ENCODE measurements around the gene NTM.

NTM gene

DNA sequence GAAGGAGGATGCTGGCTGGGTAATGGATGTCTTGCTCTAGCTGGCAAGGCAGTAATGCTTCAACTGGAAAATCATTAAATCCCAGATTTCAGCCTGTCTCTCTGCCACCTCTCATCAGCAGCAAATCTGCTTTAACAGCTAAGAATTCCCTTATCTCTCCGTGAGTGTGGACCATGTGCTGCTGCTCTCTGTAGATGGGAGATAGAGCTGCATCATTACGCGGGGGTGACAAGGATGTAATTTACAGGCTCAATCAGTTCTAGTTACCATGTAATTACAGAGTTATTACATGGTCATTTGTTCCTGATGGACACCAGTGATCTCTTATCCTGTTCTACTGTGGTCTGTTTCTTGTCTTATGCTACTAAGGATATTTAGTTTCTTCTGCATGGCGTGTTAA, 665.4 kb downstream of the NTM start:
- Histone ChIP-seq H3K4me1 (ENCODE audit: control insufficient read depth, low read length) (peaks cover 6% of the 10 kb centered on the region), H3F3A (ENCODE audit: control insufficient read depth, insufficient read depth) (no peaks in the 10 kb centered on the region), H3K79me2 (ENCODE audit: control insufficient read depth, low read length) (no peaks in the 10 kb centered on the region), H3K36me3 (ENCODE audit: control insufficient read depth, low read length) (no peaks in the 10 kb centered on the region), H3K9me2 (replicated peaks; ENCODE audit: control insufficient read depth, low read length) (no peaks in the 10 kb centered on the region), H3K9me3 (ENCODE audit: control insufficient read depth, insufficient read depth, low read length) (no peaks in the 10 kb centered on the region), H3K4me3 (ENCODE audit: low read length) (no peak overlapping the region), H3K27me3 (ENCODE audit: control insufficient read depth, low read length) (no peaks in the 10 kb centered on the region), H3K4me2 (ENCODE audit: low read length) (no peak overlapping the region), H3K27ac (ENCODE audit: low read depth, low read length) (no peak overlapping the region), H4K20me1 (ENCODE audit: control insufficient read depth, insufficient read depth, low read depth, low read length) (no peaks in the 10 kb centered on the region)
- no peak for TF ChIP-seq CTCF (IDR thresholded peaks at IDR 0.05; ENCODE audit: low read depth, low read length, poor library complexity, severe bottlenecking)
- TF ChIP-seq EZH2phosphoT487 (IDR thresholded peaks at IDR 0.05; ENCODE audit: borderline replicate concordance, low read length), result no peak

- peaks cover 6% of the 10 kb centered on the region for H3K4me1 ChIP-seq (ENCODE audit: control insufficient read depth, low read length)
- no peaks in the 10 kb centered on the region for H3K79me2 ChIP-seq (ENCODE audit: control insufficient read depth, low read length)
- H3K4me3 ChIP-seq (ENCODE audit: low read length), result no peak overlapping the region
- H3K27me3 ChIP-seq (ENCODE audit: control insufficient read depth, low read length), result no peaks in the 10 kb centered on the region
- no peaks in the 10 kb centered on the region for H3K9me3 ChIP-seq (ENCODE audit: control insufficient read depth, insufficient read depth, low read length)
- no peaks in the 10 kb centered on the region for H3F3A ChIP-seq (ENCODE audit: control insufficient read depth, insufficient read depth)
- no peak overlapping the region for H3K27ac ChIP-seq (ENCODE audit: low read depth, low read length)
- no peaks in the 10 kb centered on the region for H4K20me1 ChIP-seq (ENCODE audit: control insufficient read depth, insufficient read depth, low read depth, low read length)
- no peak overlapping the region for H3K4me2 ChIP-seq (ENCODE audit: low read length)
- TF ChIP-seq EZH2phosphoT487 (IDR thresholded peaks at IDR 0.05; ENCODE audit: borderline replicate concordance, low read length) (no peak), CTCF (IDR thresholded peaks at IDR 0.05; ENCODE audit: low read depth, low read length, poor library complexity, severe bottlenecking) (no peak)
- no peaks in the 10 kb centered on the region for H3K9me2 ChIP-seq (replicated peaks; ENCODE audit: control insufficient read depth, low read length)
- H3K36me3 ChIP-seq (ENCODE audit: control insufficient read depth, low read length), result no peaks in the 10 kb centered on the region
Measured at GRCh38 chr11:132036220-132036619, 665.8 kb downstream of the NTM start.

DNA sequence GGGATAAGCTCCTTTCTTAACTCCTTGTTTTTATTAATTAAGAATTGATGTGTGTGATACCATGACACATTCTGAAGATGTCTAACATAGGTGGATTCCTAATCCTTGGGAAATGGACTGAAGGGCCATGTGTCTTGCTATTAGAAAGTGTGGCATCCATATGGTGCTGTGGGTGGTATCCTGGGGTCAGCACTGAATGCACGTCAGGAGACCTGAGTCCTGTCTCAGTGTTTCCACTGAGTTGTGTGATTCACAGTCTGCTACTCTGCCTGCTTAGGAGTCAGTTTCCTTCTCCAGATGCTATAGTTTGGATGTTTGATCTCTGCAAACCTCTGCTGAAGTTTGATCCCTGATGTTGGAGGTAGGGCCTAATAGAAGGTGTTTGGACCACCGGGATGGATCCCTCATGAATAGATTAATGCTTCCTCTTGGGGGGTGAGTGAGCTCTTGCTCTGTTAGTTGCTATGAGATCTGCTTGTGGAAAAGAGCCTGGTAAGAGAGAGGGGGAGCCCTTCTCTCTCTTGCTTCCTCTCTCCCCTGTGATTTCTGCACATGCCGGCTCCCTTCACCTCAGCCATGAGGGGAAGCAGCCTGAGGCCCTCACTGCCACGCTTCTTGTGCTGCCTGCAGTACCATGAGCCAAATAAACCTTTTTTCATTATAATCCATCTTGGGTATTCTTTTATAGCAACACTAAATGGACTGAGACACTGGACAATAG, 666.5 kb downstream of the NTM start:
- H3K4me3 ChIP-seq (ENCODE audit: low read length), result no peak overlapping the region

More for the DNA sequence above, 666.5 kb downstream of the NTM start:
- no peaks in the 10 kb centered on the region for H3K27me3 ChIP-seq (ENCODE audit: control insufficient read depth, low read length)
- no peak overlapping the region for H3K4me2 ChIP-seq (ENCODE audit: low read length)
- no peaks in the 10 kb centered on the region for H3K9me2 ChIP-seq (replicated peaks; ENCODE audit: control insufficient read depth, low read length)
- H3K36me3 ChIP-seq (ENCODE audit: control insufficient read depth, low read length), result no peaks in the 10 kb centered on the region
- TF ChIP-seq CTCF (IDR thresholded peaks at IDR 0.05; ENCODE audit: low read depth, low read length, poor library complexity, severe bottlenecking), result no peak
- no peak for TF ChIP-seq EZH2phosphoT487 (IDR thresholded peaks at IDR 0.05; ENCODE audit: borderline replicate concordance, low read length)
- no peak overlapping the region for H3K27ac ChIP-seq (ENCODE audit: low read depth, low read length)
- no peaks in the 10 kb centered on the region for H3F3A ChIP-seq (ENCODE audit: control insufficient read depth, insufficient read depth)
- H3K79me2 ChIP-seq (ENCODE audit: control insufficient read depth, low read length), result no peaks in the 10 kb centered on the region
- H4K20me1 ChIP-seq (ENCODE audit: control insufficient read depth, insufficient read depth, low read depth, low read length), result no peaks in the 10 kb centered on the region
- H3K9me3 ChIP-seq (ENCODE audit: control insufficient read depth, insufficient read depth, low read length), result no peaks in the 10 kb centered on the region
- H3K4me1 ChIP-seq (ENCODE audit: control insufficient read depth, low read length), result peaks cover 6% of the 10 kb centered on the region
